Measurements from ENCODE around the gene DPEP2.

- TF ChIP-seq, protein P1, sequence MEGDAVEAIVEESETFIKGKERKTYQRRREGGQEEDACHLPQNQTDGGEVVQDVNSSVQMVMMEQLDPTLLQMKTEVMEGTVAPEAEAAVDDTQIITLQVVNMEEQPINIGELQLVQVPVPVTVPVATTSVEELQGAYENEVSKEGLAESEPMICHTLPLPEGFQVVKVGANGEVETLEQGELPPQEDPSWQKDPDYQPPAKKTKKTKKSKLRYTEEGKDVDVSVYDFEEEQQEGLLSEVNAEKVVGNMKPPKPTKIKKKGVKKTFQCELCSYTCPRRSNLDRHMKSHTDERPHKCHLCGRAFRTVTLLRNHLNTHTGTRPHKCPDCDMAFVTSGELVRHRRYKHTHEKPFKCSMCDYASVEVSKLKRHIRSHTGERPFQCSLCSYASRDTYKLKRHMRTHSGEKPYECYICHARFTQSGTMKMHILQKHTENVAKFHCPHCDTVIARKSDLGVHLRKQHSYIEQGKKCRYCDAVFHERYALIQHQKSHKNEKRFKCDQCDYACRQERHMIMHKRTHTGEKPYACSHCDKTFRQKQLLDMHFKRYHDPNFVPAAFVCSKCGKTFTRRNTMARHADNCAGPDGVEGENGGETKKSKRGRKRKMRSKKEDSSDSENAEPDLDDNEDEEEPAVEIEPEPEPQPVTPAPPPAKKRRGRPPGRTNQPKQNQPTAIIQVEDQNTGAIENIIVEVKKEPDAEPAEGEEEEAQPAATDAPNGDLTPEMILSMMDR (IDR thresholded peaks at IDR 0.05; ENCODE audit: poor library complexity): no peak
- no peak for TF ChIP-seq EZH2 (IDR thresholded peaks at IDR 0.05; ENCODE audit: borderline replicate concordance)
Measured at GRCh38 chr16:67963292-67963661, 36.0 kb downstream of the DPEP2 start.

All from hepatocyte (in vitro differentiated cells).